HG03439 (cell line): ENCODE results near the gene SEH1L.
"Not testable (repeated sequence)": the region's sequence is repeated elsewhere in the genome, so short reads cannot be mapped to it uniquely, and the experiment has no call there.

Experiments
- ATAC-seq: cut with Tn5 transposase; IDR thresholded peaks from one replicate; pipeline ENCODE4 v1.9.1; 2021; ENCODE audit warnings: mild to moderate bottlenecking, moderate library complexity; ENCODE audit not compliant: unreplicated experiment

SEH1L gene

GRCh38 chr18:12993439-12993838 lies 45.6 kb downstream of the SEH1L start:
- ATAC-seq: no peak

DNA sequence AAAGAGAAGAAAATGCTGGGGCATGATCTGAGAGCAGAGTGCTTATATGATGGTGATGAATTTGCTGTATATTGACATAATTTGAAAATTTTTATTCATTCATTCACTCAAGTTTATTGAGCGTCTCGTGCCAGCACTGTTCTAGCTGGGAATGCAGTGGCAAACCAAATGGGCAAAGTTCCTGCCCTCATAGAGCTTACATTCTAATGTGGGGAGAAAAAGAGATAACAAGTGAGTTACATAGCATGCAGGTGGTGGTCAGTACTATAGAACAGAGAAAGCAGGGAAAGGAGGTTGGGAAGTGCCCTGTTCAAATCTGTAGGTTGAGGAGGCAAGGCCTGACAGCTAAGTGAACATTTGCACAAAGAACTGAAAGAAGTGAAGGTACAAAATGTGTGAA lies 47.6 kb downstream of the SEH1L start:
- ATAC-seq: no peak

- no peak for ATAC-seq
Observed at GRCh38 chr18:12995952-12996477, 48.2 kb downstream of the SEH1L start.

DNA sequence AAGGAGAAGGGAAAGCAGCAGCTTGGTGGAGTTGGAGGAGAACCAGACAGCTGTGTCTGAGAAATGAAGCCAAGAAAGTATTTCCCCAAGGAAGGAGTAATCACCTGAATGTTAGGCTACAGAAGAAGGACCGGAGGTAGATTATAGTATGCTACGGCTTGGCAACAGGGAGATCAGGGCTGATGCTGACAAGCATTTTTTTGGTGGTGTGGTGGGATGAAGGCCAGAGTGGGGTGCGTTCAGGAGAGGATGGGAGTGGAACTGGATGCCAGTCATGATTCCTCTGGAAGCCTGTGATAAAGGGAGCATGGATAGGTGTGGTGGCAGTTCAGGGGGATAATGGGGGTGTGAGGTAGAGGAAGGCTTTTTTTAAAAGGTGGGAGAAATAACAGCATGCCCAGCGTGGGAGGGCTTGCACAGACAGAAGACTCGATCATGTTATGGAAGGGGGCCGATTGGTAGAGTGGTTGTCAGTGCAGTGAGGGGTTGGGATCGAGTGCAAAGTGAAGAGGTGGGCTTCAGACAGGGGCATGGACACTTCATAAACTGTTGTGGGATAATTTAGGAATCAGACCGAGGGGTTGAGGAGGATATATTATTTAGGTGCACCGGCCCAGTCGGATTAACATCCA lies 49.0 kb downstream of the SEH1L start:
- no peak for ATAC-seq

DNA sequence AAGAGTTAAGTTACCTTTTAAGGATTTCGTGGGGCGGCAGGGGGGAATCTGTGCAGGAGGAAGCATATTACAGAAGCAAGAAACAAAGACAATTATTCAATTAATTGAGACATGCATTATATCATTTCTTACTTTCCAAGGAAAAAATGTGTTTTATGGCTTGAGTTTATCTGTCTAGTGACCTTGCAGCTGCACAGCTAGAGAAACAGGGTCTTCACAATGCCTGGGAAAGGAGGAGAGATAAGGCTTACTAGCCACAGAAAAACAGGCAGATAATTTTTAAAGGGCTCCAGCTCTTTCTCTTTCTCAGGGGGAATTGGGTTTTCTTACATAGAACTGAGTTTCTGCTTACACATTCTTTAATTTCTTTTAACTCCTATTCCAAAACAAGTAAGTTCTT lies 49.5 kb downstream of the SEH1L start:
- ATAC-seq: not testable (repeated sequence)

- ATAC-seq: peak; percentile 53
Observed at GRCh38 chr18:12998332-12999060, 50.7 kb downstream of the SEH1L start.

GRCh38 chr18:13003466-13003896 lies 55.7 kb downstream of the SEH1L start:
- ATAC-seq: peak; percentile 60

DNA sequence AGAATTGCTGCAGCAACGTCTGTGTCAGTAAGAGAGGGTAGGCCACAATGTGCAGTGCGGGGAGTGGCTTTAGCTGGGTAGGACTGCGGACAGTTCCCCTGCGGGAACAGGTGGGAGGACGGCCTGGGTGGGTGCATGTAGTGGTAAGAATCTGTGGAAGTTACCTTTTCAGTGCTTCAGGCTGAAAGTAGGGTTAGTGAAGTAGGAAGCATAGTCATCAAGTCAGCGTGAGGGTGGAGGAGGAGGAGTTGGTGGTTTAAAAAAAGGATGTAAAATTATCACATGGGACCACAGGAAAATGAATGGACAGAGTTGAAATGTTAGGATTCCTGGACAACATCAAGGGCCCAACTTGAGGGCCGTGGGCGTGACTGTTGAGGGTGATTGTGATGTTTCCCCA lies 56.6 kb downstream of the SEH1L start:
- no peak for ATAC-seq

- no peak for ATAC-seq
Observed at GRCh38 chr18:13005289-13005688, 57.5 kb downstream of the SEH1L start.

DNA sequence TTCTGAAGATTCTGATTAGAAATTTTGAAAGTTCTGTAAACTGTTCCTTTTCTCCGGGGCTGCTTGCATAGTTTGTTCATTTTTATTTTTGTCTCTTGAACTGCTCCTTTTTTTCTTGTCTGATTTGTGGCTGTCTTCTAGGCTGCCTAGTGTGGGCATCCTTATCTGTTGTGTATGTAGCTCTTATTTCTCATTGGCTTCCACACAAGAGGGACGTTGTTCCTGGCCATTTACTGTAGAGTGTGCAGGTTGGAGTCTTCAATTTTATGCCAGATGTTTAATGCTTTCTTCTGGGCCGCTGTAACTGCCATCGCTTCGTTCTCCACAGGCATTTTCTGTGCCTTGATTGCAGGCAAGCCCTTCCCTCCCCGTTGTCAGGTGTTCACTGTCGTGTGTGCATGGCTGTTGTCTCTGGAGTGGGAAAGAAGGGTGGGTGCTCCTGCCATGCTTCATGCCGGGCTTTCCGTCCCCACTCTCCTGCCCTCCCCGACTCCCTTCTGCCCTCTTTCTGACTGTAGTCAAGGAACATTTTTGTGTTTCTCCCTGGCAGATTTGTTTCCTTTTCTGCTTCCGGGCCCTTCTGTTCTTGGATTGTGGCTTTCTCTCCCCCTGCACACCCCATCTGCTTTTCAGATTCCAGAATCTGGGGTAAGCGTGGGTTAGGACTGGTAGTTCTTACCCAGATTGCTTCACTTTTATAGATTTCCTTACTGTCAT lies 58.9 kb downstream of the SEH1L start:
- ATAC-seq: no peak

GRCh38 chr18:13007248-13007560 lies 59.4 kb downstream of the SEH1L start:
- no peak for ATAC-seq

DNA sequence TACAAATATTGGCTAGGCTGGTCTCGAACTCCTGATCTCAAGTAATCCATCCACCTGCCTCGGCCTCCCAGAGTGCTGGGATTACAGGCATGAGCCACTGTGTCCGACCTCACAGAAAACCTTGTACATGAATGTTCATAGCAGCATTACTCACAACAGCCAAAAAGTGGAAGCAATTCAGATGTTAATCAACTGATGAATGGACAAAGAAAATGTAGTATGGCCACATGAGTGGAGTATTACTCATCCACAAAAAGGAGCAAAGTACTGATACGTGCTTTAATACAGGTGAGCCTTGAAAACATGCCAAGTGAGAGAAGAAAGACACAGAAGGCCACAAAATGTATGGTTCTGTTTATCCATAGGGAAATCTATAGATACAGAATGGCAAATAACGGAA lies 63.9 kb downstream of the SEH1L start:
- ATAC-seq: no peak

GRCh38 chr18:13014232-13014631 lies 66.4 kb downstream of the SEH1L start:
- no peak for ATAC-seq

- no peak for ATAC-seq
Observed at GRCh38 chr18:13014818-13015217, 67.0 kb downstream of the SEH1L start.

GRCh38 chr18:13017247-13017875 lies 69.5 kb downstream of the SEH1L start:
- no peak for ATAC-seq

- no peak for ATAC-seq
Observed at GRCh38 chr18:13018374-13018773, 70.6 kb downstream of the SEH1L start.

GRCh38 chr18:13019301-13019700 lies 71.5 kb downstream of the SEH1L start:
- ATAC-seq: peak; percentile 62

DNA sequence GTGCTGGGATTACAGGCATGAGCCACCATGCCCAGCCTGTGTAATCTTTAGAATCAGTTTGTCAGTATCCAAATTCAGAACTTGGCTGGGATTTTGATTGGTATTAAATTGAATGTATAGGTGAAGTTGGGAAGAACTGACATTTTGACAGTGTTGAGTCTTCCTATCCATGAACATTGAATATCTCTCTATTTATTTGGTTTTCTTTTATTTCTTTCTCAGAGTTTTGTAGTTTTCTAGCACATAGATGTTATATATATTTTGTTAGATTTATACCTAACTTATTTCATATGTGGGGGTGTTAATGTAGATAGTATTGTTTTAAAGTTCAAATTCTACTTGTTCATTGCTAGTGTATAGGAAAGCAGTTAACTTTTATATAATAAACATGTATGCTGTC lies 74.8 kb downstream of the SEH1L start:
- no peak for ATAC-seq

DNA sequence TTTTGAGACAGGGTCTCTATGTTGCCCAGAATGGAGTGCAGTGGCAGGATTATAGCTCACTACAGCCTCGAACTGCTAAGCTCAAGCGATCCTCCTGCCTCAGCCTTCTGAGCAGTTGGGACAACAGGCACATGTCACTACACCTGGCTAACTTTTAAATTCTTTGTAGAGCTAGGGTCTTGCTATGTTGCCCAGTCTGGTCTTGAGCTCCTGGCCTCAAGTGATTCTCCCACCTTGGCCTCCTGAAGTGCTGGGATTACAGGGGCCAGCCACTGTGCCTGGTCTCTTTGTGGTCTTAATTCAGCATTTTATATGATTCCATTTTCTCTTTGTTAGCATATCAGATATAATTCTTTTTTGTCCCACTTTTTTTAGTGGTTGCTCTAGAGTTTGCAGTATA lies 77.4 kb downstream of the SEH1L start:
- no peak for ATAC-seq

GRCh38 chr18:13026583-13027270 lies 78.9 kb downstream of the SEH1L start:
- ATAC-seq: no peak

GRCh38 chr18:13028869-13029268 lies 81.1 kb downstream of the SEH1L start:
- ATAC-seq: no peak
